SK-N-SH treated with all-trans-retinoic acid at 6 μM for 48 hours (cell line): Measurements from ENCODE around the gene ARHGAP25.

Experiments
- ATAC-seq: fragments of 200-7000 bp; cut with Tn5 transposase; 3 replicates; pipeline ENCODE4 v1.9.1; 2020; ENCODE audit warnings: mild to moderate bottlenecking, moderate library complexity
- CSDC2 ChIP-seq: fragments of 250-450 bp; sonication (Bioruptor Pico); IDR thresholded peaks from 2 replicates; pipeline ENCODE4 v1.5.0; 2020; ENCODE audit warnings: mild to moderate bottlenecking, moderate library complexity
- ESRRG ChIP-seq: fragments of 250-450 bp; sonication (Bioruptor Pico); IDR thresholded peaks from 2 replicates; pipeline ENCODE4 v1.6.1; 2021; ENCODE audit warnings: mild to moderate bottlenecking
- GLIS3 ChIP-seq: fragments of 250-450 bp; sonication (Bioruptor Pico); IDR thresholded peaks from 2 replicates; pipeline ENCODE4 v1.5.0; 2020; ENCODE audit warnings: mild to moderate bottlenecking, moderate library complexity
- ISL1 ChIP-seq: fragments of 250-450 bp; sonication (Bioruptor Pico); IDR thresholded peaks from 2 replicates; pipeline ENCODE4 v2.1.2; 2022; ENCODE audit warnings: mild to moderate bottlenecking, moderate library complexity
- OSR1 ChIP-seq: fragments of 250-450 bp; sonication (Bioruptor Pico); IDR thresholded peaks from 2 replicates; pipeline ENCODE4 v1.8.0; 2022; ENCODE audit warnings: moderate library complexity, mild to moderate bottlenecking, inconsistent platforms
- PPARA ChIP-seq: fragments of 250-450 bp; sonication (Bioruptor Pico); IDR thresholded peaks from 2 replicates; pipeline ENCODE4 v1.5.0; 2020; ENCODE audit warnings: mild to moderate bottlenecking, borderline replicate concordance
- RARB ChIP-seq: fragments of 250-450 bp; sonication (Bioruptor Pico); IDR thresholded peaks from 2 replicates; pipeline ENCODE4 v1.8.0; 2021; ENCODE audit warnings: mild to moderate bottlenecking, moderate library complexity
- TCF4 ChIP-seq: fragments of 250-450 bp; sonication (Bioruptor Pico); IDR thresholded peaks from 2 replicates; pipeline ENCODE4 v1.8.0; 2021; ENCODE audit warnings: mild to moderate bottlenecking, moderate library complexity, borderline replicate concordance
- ZFP3 ChIP-seq: fragments of 250-450 bp; sonication (Bioruptor Pico); IDR thresholded peaks from 2 replicates; pipeline ENCODE4 v1.5.0; 2020; ENCODE audit warnings: mild to moderate bottlenecking, moderate library complexity
- ZNF565 ChIP-seq: fragments of 450-650 bp; formaldehyde crosslinking; conservative IDR thresholded peaks from 2 replicates; pipeline ENCODE4 v1.5.0; 2020; ENCODE audit warnings: low read depth, mild to moderate bottlenecking, moderate library complexity
- ZNF70 ChIP-seq: fragments of 450-650 bp; formaldehyde crosslinking; IDR thresholded peaks from 2 replicates; pipeline ENCODE4 v1.5.0; 2020; ENCODE audit warnings: mild to moderate bottlenecking, moderate library complexity
- ZNF8 ChIP-seq: fragments of 450-650 bp; formaldehyde crosslinking; IDR thresholded peaks from 2 replicates; pipeline ENCODE4 v1.5.0; 2020; ENCODE audit warnings: mild to moderate bottlenecking, moderate library complexity
- TF ChIP-seq, protein P1 (sequence below): fragments of 250-450 bp; sonication (Bioruptor Pico); IDR thresholded peaks from 2 replicates; pipeline ENCODE4 v1.5.0; 2020; ENCODE audit warnings: mild to moderate bottlenecking, moderate library complexity
- TF ChIP-seq, protein P2 (sequence below): fragments of 250-450 bp; sonication (Bioruptor Pico); IDR thresholded peaks from 2 replicates; pipeline ENCODE4 v1.5.1; 2020; ENCODE audit warnings: low read depth, mild to moderate bottlenecking, moderate library complexity
- TF ChIP-seq, protein P3 (sequence below): fragments of 250-450 bp; sonication (Bioruptor Pico); IDR thresholded peaks from 2 replicates; pipeline ENCODE4 v1.5.1; 2021; ENCODE audit warnings: mild to moderate bottlenecking, moderate library complexity

Gene ARHGAP25

DNA sequence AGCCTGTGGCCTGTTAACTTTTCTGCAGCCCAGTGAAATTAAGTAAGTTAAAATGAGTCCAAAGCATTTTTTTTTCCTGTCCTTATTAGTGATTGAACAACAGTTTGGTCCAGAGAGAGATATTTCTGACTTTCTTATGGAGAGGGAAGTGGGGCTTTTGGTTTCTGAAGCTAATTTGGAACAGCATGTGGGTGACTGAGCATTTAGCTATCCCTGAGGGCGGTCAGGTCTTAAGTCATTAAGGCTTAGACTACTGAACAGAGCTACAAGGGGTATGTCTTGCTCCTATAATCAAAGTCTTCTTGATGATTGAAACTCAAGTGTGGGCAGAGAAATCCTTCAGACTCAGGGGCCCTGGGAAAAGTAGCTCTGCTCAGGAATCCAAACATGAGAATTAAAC, 14.0 kb downstream of the ARHGAP25 start:
- ATAC-seq, result no peak
- TF ChIP-seq ZNF8 (CRISPR knock-in tag), result no peak
- TF ChIP-seq ZFP3, result no peak
- no peak for TF ChIP-seq CSDC2
- TF ChIP-seq ZNF70 (CRISPR knock-in tag), result no peak
- TF ChIP-seq TCF4 (CRISPR knock-in tag), result no peak
- TF ChIP-seq ESRRG (CRISPR knock-in tag), result no peak
- no peak for TF ChIP-seq RARB
- TF ChIP-seq ZNF565, result no peak
- TF ChIP-seq, protein P1, sequence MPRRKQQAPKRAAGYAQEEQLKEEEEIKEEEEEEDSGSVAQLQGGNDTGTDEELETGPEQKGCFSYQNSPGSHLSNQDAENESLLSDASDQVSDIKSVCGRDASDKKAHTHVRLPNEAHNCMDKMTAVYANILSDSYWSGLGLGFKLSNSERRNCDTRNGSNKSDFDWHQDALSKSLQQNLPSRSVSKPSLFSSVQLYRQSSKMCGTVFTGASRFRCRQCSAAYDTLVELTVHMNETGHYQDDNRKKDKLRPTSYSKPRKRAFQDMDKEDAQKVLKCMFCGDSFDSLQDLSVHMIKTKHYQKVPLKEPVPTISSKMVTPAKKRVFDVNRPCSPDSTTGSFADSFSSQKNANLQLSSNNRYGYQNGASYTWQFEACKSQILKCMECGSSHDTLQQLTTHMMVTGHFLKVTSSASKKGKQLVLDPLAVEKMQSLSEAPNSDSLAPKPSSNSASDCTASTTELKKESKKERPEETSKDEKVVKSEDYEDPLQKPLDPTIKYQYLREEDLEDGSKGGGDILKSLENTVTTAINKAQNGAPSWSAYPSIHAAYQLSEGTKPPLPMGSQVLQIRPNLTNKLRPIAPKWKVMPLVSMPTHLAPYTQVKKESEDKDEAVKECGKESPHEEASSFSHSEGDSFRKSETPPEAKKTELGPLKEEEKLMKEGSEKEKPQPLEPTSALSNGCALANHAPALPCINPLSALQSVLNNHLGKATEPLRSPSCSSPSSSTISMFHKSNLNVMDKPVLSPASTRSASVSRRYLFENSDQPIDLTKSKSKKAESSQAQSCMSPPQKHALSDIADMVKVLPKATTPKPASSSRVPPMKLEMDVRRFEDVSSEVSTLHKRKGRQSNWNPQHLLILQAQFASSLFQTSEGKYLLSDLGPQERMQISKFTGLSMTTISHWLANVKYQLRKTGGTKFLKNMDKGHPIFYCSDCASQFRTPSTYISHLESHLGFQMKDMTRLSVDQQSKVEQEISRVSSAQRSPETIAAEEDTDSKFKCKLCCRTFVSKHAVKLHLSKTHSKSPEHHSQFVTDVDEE (CRISPR knock-in tag), result no peak
- TF ChIP-seq ISL1 (CRISPR knock-in tag), result no peak
- TF ChIP-seq, protein P2, sequence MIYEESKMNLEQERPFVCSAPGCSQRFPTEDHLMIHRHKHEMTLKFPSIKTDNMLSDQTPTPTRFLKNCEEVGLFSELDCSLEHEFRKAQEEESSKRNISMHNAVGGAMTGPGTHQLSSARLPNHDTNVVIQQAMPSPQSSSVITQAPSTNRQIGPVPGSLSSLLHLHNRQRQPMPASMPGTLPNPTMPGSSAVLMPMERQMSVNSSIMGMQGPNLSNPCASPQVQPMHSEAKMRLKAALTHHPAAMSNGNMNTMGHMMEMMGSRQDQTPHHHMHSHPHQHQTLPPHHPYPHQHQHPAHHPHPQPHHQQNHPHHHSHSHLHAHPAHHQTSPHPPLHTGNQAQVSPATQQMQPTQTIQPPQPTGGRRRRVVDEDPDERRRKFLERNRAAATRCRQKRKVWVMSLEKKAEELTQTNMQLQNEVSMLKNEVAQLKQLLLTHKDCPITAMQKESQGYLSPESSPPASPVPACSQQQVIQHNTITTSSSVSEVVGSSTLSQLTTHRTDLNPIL, result no peak

DNA sequence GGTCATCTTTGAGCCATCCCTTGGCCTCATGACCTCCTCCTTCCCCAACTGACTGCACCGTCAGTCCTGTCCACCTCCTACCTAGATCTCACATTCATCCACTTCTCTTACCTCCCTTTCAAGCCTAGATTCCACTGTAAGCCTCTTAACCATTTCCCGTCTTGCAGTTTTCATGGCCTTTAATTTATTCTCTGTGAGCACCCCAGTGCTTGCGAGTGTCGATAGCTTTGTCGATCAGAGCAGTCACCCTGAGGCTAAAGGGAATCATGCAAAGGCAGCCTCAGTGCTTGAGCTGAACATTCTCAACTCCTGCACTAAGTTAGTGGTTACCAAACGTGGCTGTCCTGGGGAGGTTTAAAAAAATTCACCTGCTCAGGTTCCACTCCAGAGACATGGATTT, 14.7 kb downstream of the ARHGAP25 start:
- ATAC-seq, result no peak
- TF ChIP-seq, protein P3, sequence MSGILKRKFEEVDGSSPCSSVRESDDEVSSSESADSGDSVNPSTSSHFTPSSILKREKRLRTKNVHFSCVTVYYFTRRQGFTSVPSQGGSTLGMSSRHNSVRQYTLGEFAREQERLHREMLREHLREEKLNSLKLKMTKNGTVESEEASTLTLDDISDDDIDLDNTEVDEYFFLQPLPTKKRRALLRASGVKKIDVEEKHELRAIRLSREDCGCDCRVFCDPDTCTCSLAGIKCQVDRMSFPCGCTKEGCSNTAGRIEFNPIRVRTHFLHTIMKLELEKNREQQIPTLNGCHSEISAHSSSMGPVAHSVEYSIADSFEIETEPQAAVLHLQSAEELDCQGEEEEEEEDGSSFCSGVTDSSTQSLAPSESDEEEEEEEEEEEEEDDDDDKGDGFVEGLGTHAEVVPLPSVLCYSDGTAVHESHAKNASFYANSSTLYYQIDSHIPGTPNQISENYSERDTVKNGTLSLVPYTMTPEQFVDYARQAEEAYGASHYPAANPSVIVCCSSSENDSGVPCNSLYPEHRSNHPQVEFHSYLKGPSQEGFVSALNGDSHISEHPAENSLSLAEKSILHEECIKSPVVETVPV (CRISPR knock-in tag), result no peak

DNA sequence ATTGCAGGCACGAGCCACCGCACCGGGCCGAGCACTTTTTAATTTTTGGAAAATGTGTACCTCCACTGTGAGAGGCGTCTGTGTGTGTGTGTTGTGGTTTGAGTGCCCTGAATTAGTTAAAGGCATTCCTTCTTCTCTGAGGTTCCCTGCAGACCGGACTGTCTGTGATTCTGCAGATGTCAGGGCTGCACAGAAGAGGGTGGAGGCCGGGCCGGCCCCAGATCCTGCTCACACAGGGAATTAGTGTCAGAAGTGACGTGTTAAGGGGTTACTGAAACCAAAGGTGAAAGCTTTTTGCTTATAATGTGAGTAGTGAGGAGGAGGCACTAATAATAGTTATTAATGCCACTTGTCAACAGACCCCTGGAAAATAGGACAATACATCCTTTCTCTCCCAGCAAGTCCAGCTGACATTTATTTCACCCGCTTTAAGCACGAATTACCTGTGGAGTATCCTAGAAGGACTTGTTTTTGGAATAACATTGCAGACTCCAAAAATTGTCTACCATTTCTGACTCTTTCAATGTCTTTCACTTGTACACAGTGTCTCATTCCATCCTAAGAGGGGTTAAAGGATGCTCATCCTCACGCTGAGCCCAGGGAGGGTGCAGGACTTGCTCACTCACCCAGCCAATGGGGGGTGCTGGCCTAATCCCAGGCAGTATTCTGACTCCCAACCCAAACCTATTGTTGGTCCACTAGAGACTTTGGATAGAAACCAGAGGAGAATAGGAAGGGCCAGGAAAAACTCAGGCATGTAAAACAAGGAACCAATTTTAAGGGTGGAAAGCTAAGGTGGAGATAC, 16.2 kb downstream of the ARHGAP25 start:
- no peak for TF ChIP-seq OSR1 (CRISPR knock-in tag)
- TF ChIP-seq GLIS3 (CRISPR knock-in tag), result no peak
- TF ChIP-seq ZNF565, result no peak
- no peak for TF ChIP-seq RARB
- TF ChIP-seq, protein P2, result no peak
- no peak for TF ChIP-seq ZNF70 (CRISPR knock-in tag)
- TF ChIP-seq, protein P1 (CRISPR knock-in tag), result no peak
- no peak for TF ChIP-seq CSDC2
- no peak for ATAC-seq

DNA sequence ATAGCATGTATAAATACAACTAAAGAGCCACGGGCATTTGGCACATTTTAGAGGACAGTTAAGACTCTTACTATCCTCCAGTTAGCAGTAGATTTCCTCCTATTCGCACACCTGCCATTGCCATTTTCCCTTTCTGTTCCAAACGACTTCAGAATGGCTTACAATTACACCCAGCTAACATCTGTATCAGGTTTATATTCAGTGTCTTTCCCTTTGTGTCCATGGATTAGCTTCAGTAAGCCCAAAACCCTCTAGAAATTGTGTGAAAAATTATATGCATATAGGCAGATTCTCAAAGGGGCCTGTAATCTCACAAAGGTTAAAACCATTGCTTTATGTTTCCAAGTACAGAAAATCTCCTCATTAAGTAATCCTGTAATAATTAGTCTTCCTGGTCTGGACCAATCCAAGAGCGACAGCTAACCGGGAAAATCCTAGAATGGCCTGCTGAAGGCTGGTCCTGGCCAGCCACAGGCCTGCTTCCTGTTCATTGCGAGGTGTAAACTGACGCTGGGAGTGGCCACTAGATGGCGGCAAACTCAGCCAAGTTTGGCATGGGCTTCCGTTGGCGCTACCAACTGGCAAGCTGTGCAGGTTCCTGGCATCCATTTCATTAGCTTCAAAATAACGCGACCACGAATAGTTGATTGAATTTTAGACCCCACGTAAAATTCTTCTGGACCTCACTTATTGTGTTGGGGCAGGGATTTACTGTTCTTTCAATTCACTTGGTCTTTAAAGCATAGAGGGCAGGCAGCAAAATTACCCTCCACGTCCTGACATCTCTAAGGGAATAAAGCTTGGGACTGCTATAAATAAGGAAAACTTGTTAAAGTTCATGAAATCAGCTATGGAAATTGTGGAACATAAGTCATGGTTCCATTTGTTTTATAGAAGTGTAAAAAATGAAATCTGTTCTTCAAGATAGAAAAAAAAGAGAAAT, 17.1 kb downstream of the ARHGAP25 start:
- peak; percentile 13; the same call in 1 of the 2 replicates for TF ChIP-seq ISL1 (CRISPR knock-in tag)
- no peak for TF ChIP-seq ZNF70 (CRISPR knock-in tag)
- TF ChIP-seq PPARA, result 0 out of 2 replicates have a peak, but pooled peaks have one; percentile 27
- TF ChIP-seq, all 23 proteins: peak for 2
- ATAC-seq, result peak; percentile 100
